Neural progenitor cell (in vitro differentiated cells): Measurements from ENCODE around the gene CEP89. TPM values are rescaled to one million over a fixed set of nuclear protein-coding genes. Genes with fewer than 3 reads are reported as not detected.
A peak's percentile ranks its signal among the peaks of the same experiment; 100 is the strongest.

ENCODE experiments used
- DNase-seq: peaks from one replicate; pipeline ENCODE4 v3.0.0-alpha.2; 2016; ENCODE audit warnings: low spot score
- H2AFZ ChIP-seq: fragments of 200-600 bp; sonication (generic); replicated peaks from 2 replicates; pipeline ENCODE4 v1.6.1; 2016; ENCODE audit warnings: antibody characterized with exemption
- H3F3A ChIP-seq: fragments of 200-600 bp; sonication (generic); 2 replicates; pipeline ENCODE4 v1.6.1; 2016; ENCODE audit warnings: antibody characterized with exemption, low read depth
- H3K27ac ChIP-seq: fragments of 200-600 bp; sonication (generic); 2 replicates; pipeline ENCODE4 v1.5.1; 2016; ENCODE audit warnings: mild to moderate bottlenecking
- H3K27me3 ChIP-seq: fragments of 200-600 bp; sonication (generic); 2 replicates; pipeline ENCODE4 v1.6.1; 2016; ENCODE audit warnings: mild to moderate bottlenecking, moderate library complexity
- H3K36me3 ChIP-seq: fragments of 200-600 bp; sonication (generic); 2 replicates; pipeline ENCODE4 v1.5.1; 2016
- H3K4me1 ChIP-seq: fragments of 200-600 bp; sonication (generic); 2 replicates; pipeline ENCODE4 v1.6.1; 2016; ENCODE audit warnings: mixed run types
- H3K4me2 ChIP-seq: fragments of 200-600 bp; sonication (generic); 2 replicates; pipeline ENCODE4 v1.6.1; 2016
- H3K4me3 ChIP-seq: fragments of 200-600 bp; sonication (generic); 2 replicates; pipeline ENCODE4 v1.5.1; 2016
- H3K79me2 ChIP-seq: fragments of 200-600 bp; sonication (generic); 2 replicates; pipeline ENCODE4 v1.6.1; 2016; ENCODE audit warnings: low read depth
- H3K9ac ChIP-seq: fragments of 200-600 bp; sonication (generic); 2 replicates; pipeline ENCODE4 v1.6.1; 2016
- H3K9me3 ChIP-seq: fragments of 200-600 bp; sonication (generic); 2 replicates; pipeline ENCODE4 v1.5.1; 2016; ENCODE audit warnings: low read depth
- H4K20me1 ChIP-seq: fragments of 200-600 bp; sonication (generic); 2 replicates; pipeline ENCODE4 v1.6.1; 2016; ENCODE audit warnings: low read depth
- H3K27ac Mint-ChIP-seq: 3 replicates; pipeline ENCODE4 v1.8.0; 2021; ENCODE audit warnings: mixed read lengths
- H3K27me3 Mint-ChIP-seq: 2 replicates; pipeline ENCODE4 v1.8.0; 2022; ENCODE audit warnings: low read depth, mild to moderate bottlenecking, inconsistent platforms, moderate library complexity, mixed read lengths; ENCODE audit not compliant: insufficient read depth
- H3K36me3 Mint-ChIP-seq: 3 replicates; pipeline ENCODE4 v1.8.0; 2021; ENCODE audit warnings: mixed read lengths
- H3K4me1 Mint-ChIP-seq: 3 replicates; pipeline ENCODE4 v1.8.0; 2021; ENCODE audit warnings: mixed read lengths
- H3K4me3 Mint-ChIP-seq: 3 replicates; pipeline ENCODE4 v1.8.0; 2021; ENCODE audit warnings: mild to moderate bottlenecking, moderate library complexity, mixed read lengths
- H3K9me3 Mint-ChIP-seq: 3 replicates; pipeline ENCODE4 v1.8.0; 2020; ENCODE audit warnings: mixed read lengths
- CTCF ChIP-seq: fragments of 200-600 bp; sonication (generic); IDR thresholded peaks from 2 replicates; pipeline ENCODE4 v1.5.1; 2017; ENCODE audit warnings: antibody characterized with exemption, mild to moderate bottlenecking
- EZH2 ChIP-seq: fragments of 200-600 bp; sonication (generic); IDR thresholded peaks from 2 replicates; pipeline ENCODE4 v1.6.1; 2017; ENCODE audit warnings: antibody characterized with exemption, mild to moderate bottlenecking, moderate library complexity
- EZH2phosphoT487 ChIP-seq: fragments of 200-600 bp; sonication (generic); IDR thresholded peaks from 2 replicates; pipeline ENCODE4 v1.6.1; 2017; ENCODE audit warnings: antibody characterized with exemption
- total RNA-seq: library from RNA; depleted of rRNA; stranded (reverse); fragments of >200 nt; gene quantifications from 2 replicates; pipeline ENCODE4 v1.2.3, GENCODE V29; 2015; ENCODE audit warnings: low replicate concordance

Gene CEP89
- total RNA-seq, 1 donor from 2014 or later, result 26.1 TPM

GRCh38 chr19:32830231-32831014 is 141.3 kb downstream of the CEP89 start:
- Histone ChIP-seq H3K36me3 (no peaks in the 10 kb centered on the region), H3K4me3 (no peak overlapping the region), H3K27ac (no peak overlapping the region), H3K4me1 (peaks cover 4% of the 10 kb centered on the region), H3K9me3 (no peaks in the 10 kb centered on the region), H3K79me2 (no peaks in the 10 kb centered on the region), H2AFZ (no peak overlapping the region), H4K20me1 (no peaks in the 10 kb centered on the region), H3K27me3 (no peaks in the 10 kb centered on the region), H3K9ac (no peak overlapping the region), H3K4me2 (no peak overlapping the region), H3F3A (no peaks in the 10 kb centered on the region)
- Mint-ChIP-seq H3K9me3 (peaks cover 3% of the 10 kb centered on the region), H3K4me1 (peaks cover 2% of the 10 kb centered on the region), H3K4me3 (no peak overlapping the region), H3K27me3 (peaks cover 4% of the 10 kb centered on the region), H3K36me3 (no peaks in the 10 kb centered on the region), H3K27ac (no peak overlapping the region)
- DNase-seq, result no peak
- TF ChIP-seq CTCF (no peak), EZH2 (no peak), EZH2phosphoT487 (no peak)

- Histone ChIP-seq H4K20me1 (no peaks in the 10 kb centered on the region), H3K27me3 (no peaks in the 10 kb centered on the region), H3K4me1 (peaks cover 14% of the 10 kb centered on the region), H2AFZ (no peak overlapping the region), H3K4me2 (no peak overlapping the region), H3K36me3 (no peaks in the 10 kb centered on the region), H3K27ac (no peak overlapping the region), H3K79me2 (no peaks in the 10 kb centered on the region), H3K4me3 (no peak overlapping the region), H3F3A (peaks cover 8% of the 10 kb centered on the region), H3K9me3 (no peaks in the 10 kb centered on the region), H3K9ac (no peak overlapping the region)
- peak overlapping the region; percentile 83 for H3K27ac Mint-ChIP-seq
- no peak overlapping the region for H3K4me3 Mint-ChIP-seq
- H3K36me3 Mint-ChIP-seq, result no peaks in the 10 kb centered on the region
- DNase-seq, result no peak
- peaks cover 11% of the 10 kb centered on the region for H3K4me1 Mint-ChIP-seq
- H3K9me3 Mint-ChIP-seq, result peaks cover 3% of the 10 kb centered on the region
- H3K27me3 Mint-ChIP-seq, result peaks cover 4% of the 10 kb centered on the region
- TF ChIP-seq EZH2phosphoT487 (no peak), EZH2 (no peak), CTCF (no peak)
These were observed 142.3 kb downstream of the CEP89 start for GRCh38 chr19:32829345-32829896.

GRCh38 chr19:32828643-32829344 is 143.0 kb downstream of the CEP89 start:
- peaks cover 17% of the 10 kb centered on the region for H3K4me1 ChIP-seq
- H4K20me1 ChIP-seq, result no peaks in the 10 kb centered on the region
- no peaks in the 10 kb centered on the region for H3K27me3 ChIP-seq
- H3K27ac ChIP-seq, result no peak overlapping the region
- H3K27ac Mint-ChIP-seq, result peak overlapping the region; percentile 83
- peaks cover 6% of the 10 kb centered on the region for H3K27me3 Mint-ChIP-seq
- no peaks in the 10 kb centered on the region for H3K36me3 Mint-ChIP-seq
- H3K4me3 Mint-ChIP-seq, result no peak overlapping the region
- H3K9me3 Mint-ChIP-seq, result peaks cover 3% of the 10 kb centered on the region
- H3K36me3 ChIP-seq, result no peaks in the 10 kb centered on the region
- no peak overlapping the region for H3K4me2 ChIP-seq
- no peak overlapping the region for H2AFZ ChIP-seq
- peaks cover 18% of the 10 kb centered on the region for H3K4me1 Mint-ChIP-seq
- no peak for DNase-seq
- no peaks in the 10 kb centered on the region for H3K9me3 ChIP-seq
- H3K9ac ChIP-seq, result no peak overlapping the region
- H3K4me3 ChIP-seq, result no peak overlapping the region
- H3K79me2 ChIP-seq, result no peaks in the 10 kb centered on the region
- TF ChIP-seq EZH2 (no peak), CTCF (no peak), EZH2phosphoT487 (no peak)
- peaks cover 9% of the 10 kb centered on the region for H3F3A ChIP-seq
